SK-N-SH treated with all-trans-retinoic acid at 6 μM for 48 hours (cell line): ENCODE measurements around the gene NCKAP5.

Source experiments
- ATAC-seq: fragments of 200-7000 bp; cut with Tn5 transposase; 3 replicates; pipeline ENCODE4 v1.9.1; 2020; ENCODE audit warnings: mild to moderate bottlenecking, moderate library complexity
- ARNTL ChIP-seq: fragments of 450-650 bp; formaldehyde crosslinking; IDR thresholded peaks from 2 replicates; pipeline ENCODE4 v1.5.0; 2020; ENCODE audit warnings: low read depth, mild to moderate bottlenecking, moderate library complexity, borderline replicate concordance
- CREB5 ChIP-seq: fragments of 250-450 bp; sonication (Bioruptor Pico); IDR thresholded peaks from 2 replicates; pipeline ENCODE4 v1.5.1; 2020; ENCODE audit warnings: low read depth, mild to moderate bottlenecking, moderate library complexity
- CSDC2 ChIP-seq: fragments of 250-450 bp; sonication (Bioruptor Pico); IDR thresholded peaks from 2 replicates; pipeline ENCODE4 v1.5.0; 2020; ENCODE audit warnings: mild to moderate bottlenecking, moderate library complexity
- GLIS3 ChIP-seq: fragments of 250-450 bp; sonication (Bioruptor Pico); IDR thresholded peaks from 2 replicates; pipeline ENCODE4 v1.5.0; 2020; ENCODE audit warnings: mild to moderate bottlenecking, moderate library complexity
- ISL1 ChIP-seq: fragments of 250-450 bp; sonication (Bioruptor Pico); IDR thresholded peaks from 2 replicates; pipeline ENCODE4 v2.1.2; 2022; ENCODE audit warnings: mild to moderate bottlenecking, moderate library complexity
- OSR1 ChIP-seq: fragments of 250-450 bp; sonication (Bioruptor Pico); IDR thresholded peaks from 2 replicates; pipeline ENCODE4 v1.8.0; 2022; ENCODE audit warnings: moderate library complexity, mild to moderate bottlenecking, inconsistent platforms
- PATZ1 ChIP-seq: fragments of 250-450 bp; sonication (Bioruptor Pico); IDR thresholded peaks from 2 replicates; pipeline ENCODE4 v1.8.0; 2020; ENCODE audit warnings: mild to moderate bottlenecking, moderate library complexity, borderline replicate concordance
- POU6F1 ChIP-seq: fragments of 250-450 bp; sonication (Bioruptor Pico); IDR thresholded peaks from 2 replicates; pipeline ENCODE4 v1.8.0; 2021; ENCODE audit warnings: low read depth, mild to moderate bottlenecking, moderate library complexity, borderline replicate concordance
- PPARA ChIP-seq: fragments of 250-450 bp; sonication (Bioruptor Pico); IDR thresholded peaks from 2 replicates; pipeline ENCODE4 v1.5.0; 2020; ENCODE audit warnings: mild to moderate bottlenecking, borderline replicate concordance
- RARB ChIP-seq: fragments of 250-450 bp; sonication (Bioruptor Pico); IDR thresholded peaks from 2 replicates; pipeline ENCODE4 v1.8.0; 2021; ENCODE audit warnings: mild to moderate bottlenecking, moderate library complexity
- SNAI2 ChIP-seq: fragments of 250-450 bp; sonication (Bioruptor Pico); IDR thresholded peaks from 2 replicates; pipeline ENCODE4 v1.5.0; 2020; ENCODE audit warnings: mild to moderate bottlenecking, moderate library complexity
- TCF4 ChIP-seq: fragments of 250-450 bp; sonication (Bioruptor Pico); IDR thresholded peaks from 2 replicates; pipeline ENCODE4 v1.8.0; 2021; ENCODE audit warnings: mild to moderate bottlenecking, moderate library complexity, borderline replicate concordance
- TOX ChIP-seq: fragments of 250-450 bp; sonication (Bioruptor Pico); IDR thresholded peaks from 2 replicates; pipeline ENCODE4 v1.8.0; 2021; ENCODE audit warnings: mild to moderate bottlenecking, moderate library complexity, borderline replicate concordance
- TSHZ2 ChIP-seq: fragments of 250-450 bp; sonication (Bioruptor Pico); IDR thresholded peaks from 2 replicates; pipeline ENCODE4 v1.5.0; 2020; ENCODE audit warnings: mild to moderate bottlenecking, moderate library complexity
- ZC3H10 ChIP-seq: fragments of 250-450 bp; sonication (Bioruptor Pico); IDR thresholded peaks from 2 replicates; pipeline ENCODE4 v1.5.1; 2021; ENCODE audit warnings: mild to moderate bottlenecking, moderate library complexity
- ZFP3 ChIP-seq: fragments of 250-450 bp; sonication (Bioruptor Pico); IDR thresholded peaks from 2 replicates; pipeline ENCODE4 v1.5.0; 2020; ENCODE audit warnings: mild to moderate bottlenecking, moderate library complexity
- ZFP30 ChIP-seq: fragments of 450-650 bp; formaldehyde crosslinking; IDR thresholded peaks from 2 replicates; pipeline ENCODE4 v1.5.0; 2022; ENCODE audit warnings: mild to moderate bottlenecking, moderate library complexity
- ZNF70 ChIP-seq: fragments of 450-650 bp; formaldehyde crosslinking; IDR thresholded peaks from 2 replicates; pipeline ENCODE4 v1.5.0; 2020; ENCODE audit warnings: mild to moderate bottlenecking, moderate library complexity
- ZNF8 ChIP-seq: fragments of 450-650 bp; formaldehyde crosslinking; IDR thresholded peaks from 2 replicates; pipeline ENCODE4 v1.5.0; 2020; ENCODE audit warnings: mild to moderate bottlenecking, moderate library complexity
- TF ChIP-seq, protein P1 (sequence below): fragments of 250-450 bp; sonication (Bioruptor Pico); IDR thresholded peaks from 2 replicates; pipeline ENCODE4 v1.5.1; 2021; ENCODE audit warnings: mild to moderate bottlenecking, moderate library complexity

NCKAP5 gene

GRCh38 chr2:133104871-133105270, 463.4 kb downstream of the NCKAP5 start (continued):
- no peak for TF ChIP-seq ARNTL (CRISPR knock-in tag)

GRCh38 chr2:133098787-133099186, 469.5 kb downstream of the NCKAP5 start:
- TF ChIP-seq ZC3H10 (CRISPR knock-in tag) (no peak), ISL1 (CRISPR knock-in tag) (0 out of 2 replicates have a peak, but pooled peaks have one; percentile 51)
- ATAC-seq: no peak

GRCh38 chr2:133097666-133098065, 470.6 kb downstream of the NCKAP5 start:
- 0 out of 3 replicates have a peak, but pooled peaks have one; percentile 34 for ATAC-seq
- TF ChIP-seq CREB5 (no peak), PATZ1 (no peak), SNAI2 (CRISPR knock-in tag) (no peak), GLIS3 (CRISPR knock-in tag) (no peak), RARB (CRISPR knock-in tag) (no peak), PPARA (CRISPR knock-in tag) (no peak), TCF4 (CRISPR knock-in tag) (no peak), ISL1 (CRISPR knock-in tag) (no peak), ZNF8 (CRISPR knock-in tag) (no peak), ZFP3 (CRISPR knock-in tag) (no peak), ZFP30 (no peak), TSHZ2 (CRISPR knock-in tag) (no peak), ZC3H10 (CRISPR knock-in tag) (no peak), TOX (CRISPR knock-in tag) (no peak), OSR1 (CRISPR knock-in tag) (no peak), POU6F1 (CRISPR knock-in tag) (no peak)
- TF ChIP-seq, protein P1, sequence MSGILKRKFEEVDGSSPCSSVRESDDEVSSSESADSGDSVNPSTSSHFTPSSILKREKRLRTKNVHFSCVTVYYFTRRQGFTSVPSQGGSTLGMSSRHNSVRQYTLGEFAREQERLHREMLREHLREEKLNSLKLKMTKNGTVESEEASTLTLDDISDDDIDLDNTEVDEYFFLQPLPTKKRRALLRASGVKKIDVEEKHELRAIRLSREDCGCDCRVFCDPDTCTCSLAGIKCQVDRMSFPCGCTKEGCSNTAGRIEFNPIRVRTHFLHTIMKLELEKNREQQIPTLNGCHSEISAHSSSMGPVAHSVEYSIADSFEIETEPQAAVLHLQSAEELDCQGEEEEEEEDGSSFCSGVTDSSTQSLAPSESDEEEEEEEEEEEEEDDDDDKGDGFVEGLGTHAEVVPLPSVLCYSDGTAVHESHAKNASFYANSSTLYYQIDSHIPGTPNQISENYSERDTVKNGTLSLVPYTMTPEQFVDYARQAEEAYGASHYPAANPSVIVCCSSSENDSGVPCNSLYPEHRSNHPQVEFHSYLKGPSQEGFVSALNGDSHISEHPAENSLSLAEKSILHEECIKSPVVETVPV (CRISPR knock-in tag): no peak

GRCh38 chr2:133092571-133092970, 475.7 kb downstream of the NCKAP5 start:
- TF ChIP-seq ZNF8 (CRISPR knock-in tag) (no peak), ZNF70 (CRISPR knock-in tag) (no peak), PPARA (CRISPR knock-in tag) (no peak), CSDC2 (CRISPR knock-in tag) (no peak), PATZ1 (no peak), POU6F1 (CRISPR knock-in tag) (no peak), RARB (CRISPR knock-in tag) (no peak), TCF4 (CRISPR knock-in tag) (no peak), SNAI2 (CRISPR knock-in tag) (no peak), ARNTL (CRISPR knock-in tag) (no peak), GLIS3 (CRISPR knock-in tag) (no peak)
- TF ChIP-seq, protein P1 (CRISPR knock-in tag): no peak
- ATAC-seq: no peak
